ENCODE results near the gene RAET1L. TPM values are rescaled to one million over a fixed set of nuclear protein-coding genes. Genes with fewer than 3 reads are reported as not detected.

Gene RAET1L
- total and polyA plus RNA-seq, 2 of the 4 experiments (the other 2 are of a cell fraction) = not detected

DNA sequence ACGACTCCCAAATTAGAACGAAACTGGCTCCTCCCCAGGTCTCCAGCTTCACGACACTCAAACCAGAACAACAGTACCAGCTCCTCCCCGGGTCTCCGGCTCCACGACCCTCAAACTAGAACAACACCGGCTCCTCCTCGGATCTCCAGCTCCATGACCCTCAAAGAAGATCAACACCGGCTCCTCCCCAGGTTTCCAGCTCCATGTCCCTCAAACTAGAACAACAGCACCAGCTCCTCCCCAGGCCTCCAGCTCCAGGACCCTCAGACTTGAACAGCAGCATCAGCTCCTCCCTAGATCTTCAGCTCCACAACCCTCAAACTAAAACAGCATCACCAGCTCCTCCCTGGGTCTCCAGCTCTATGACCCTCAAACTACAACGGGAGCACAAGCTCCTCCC, 29.8 kb upstream of the RAET1L start:
- Histone ChIP-seq H3K23ac (ENCODE audit: low read depth, low read length) (no peak overlapping the region), H3K4me1 (ENCODE audit: control insufficient read depth, insufficient read depth, low read length) (no peaks in the 10 kb centered on the region), H4K5ac (ENCODE audit: low read depth, low read length) (no peak overlapping the region), H3K27ac (ENCODE audit: insufficient read depth, low read length) (no peak overlapping the region), H2BK120ac (ENCODE audit: low read depth, low read length) (no peak overlapping the region), H3K4ac (ENCODE audit: low read depth, low read length) (no peak overlapping the region), H2BK5ac (ENCODE audit: low read depth, low read length, poor library complexity, severe bottlenecking) (no peak overlapping the region), H4K20me1 (ENCODE audit: insufficient read depth, low read length) (no peaks in the 10 kb centered on the region), H4K8ac (ENCODE audit: low read depth in 2 of 2, low read length in 2 of 2) (no peak overlapping the region), H3K4me3 (ENCODE audit: insufficient read depth, low read depth, low read length) (no peak overlapping the region), H2AFZ (replicated peaks; ENCODE audit: low read length, poor library complexity) (no peak overlapping the region), H3K56ac (ENCODE audit: extremely low read depth, insufficient read depth, low read length) (no peak overlapping the region), H3K9me1 (ENCODE audit: insufficient read depth, low read length) (no peaks in the 10 kb centered on the region), H4K91ac (ENCODE audit: insufficient read depth, low read depth, low read length) (no peak overlapping the region), H3K79me1 (ENCODE audit: low read depth in 1 of 2, low read length in 2 of 2) (no peaks in the 10 kb centered on the region), H3K4me2 (ENCODE audit: low read depth, low read length) (no peak overlapping the region), H3K18ac (ENCODE audit: low read depth, low read length) (no peak overlapping the region), H2BK15ac (ENCODE audit: low read depth, low read length) (no peak overlapping the region), H2BK20ac (ENCODE audit: low read depth, low read length) (no peak overlapping the region), H3K9ac (ENCODE audit: low read depth, low read length) (no peak overlapping the region), H3K9me3 (ENCODE audit: control insufficient read depth, insufficient read depth, low read length) (no peaks in the 10 kb centered on the region), H2AK5ac (ENCODE audit: low read depth, low read length) (no peak overlapping the region), H2AK9ac (replicated peaks; ENCODE audit: low read depth, low read length, poor library complexity) (no peak overlapping the region), H3K14ac (replicated peaks; ENCODE audit: low read depth, low read length) (no peak overlapping the region), H3K36me3 (ENCODE audit: control insufficient read depth, insufficient read depth, low read length) (no peaks in the 10 kb centered on the region), H3K27me3 (ENCODE audit: control insufficient read depth, insufficient read depth, low read length) (peaks cover 46% of the 10 kb centered on the region)
- ATAC-seq (ENCODE audit: low read depth) (no peak), DNase-seq (no peak)
- intact Hi-C loops (cut with micrococcal nuclease) (no loop called here), in situ Hi-C loops (cut with MboI; ENCODE audit: low sequenced_read_pairs) (no loop called here), dilution Hi-C loops (cut with HindIII; ENCODE audit: low sequenced_read_pairs, unreplicated experiment) (no loop called here)
- 76% methylated on average over 10 of the region's 10 CpGs; no CpG with 5 or more reads in 1 of the 2 experiments for WGBS, 2 experiments (ENCODE audit: extremely low coverage in 2 of 2, insufficient read length in 1 of 2)
- TF ChIP-seq NFE2L2 (IDR thresholded peaks at IDR 0.05; ENCODE audit: low read depth, low read length) = no peak
- TF ChIP-seq CHD1 (IDR thresholded peaks at IDR 0.05; ENCODE audit: low read depth, low read length) = no peak
- TF ChIP-seq, protein P1, sequence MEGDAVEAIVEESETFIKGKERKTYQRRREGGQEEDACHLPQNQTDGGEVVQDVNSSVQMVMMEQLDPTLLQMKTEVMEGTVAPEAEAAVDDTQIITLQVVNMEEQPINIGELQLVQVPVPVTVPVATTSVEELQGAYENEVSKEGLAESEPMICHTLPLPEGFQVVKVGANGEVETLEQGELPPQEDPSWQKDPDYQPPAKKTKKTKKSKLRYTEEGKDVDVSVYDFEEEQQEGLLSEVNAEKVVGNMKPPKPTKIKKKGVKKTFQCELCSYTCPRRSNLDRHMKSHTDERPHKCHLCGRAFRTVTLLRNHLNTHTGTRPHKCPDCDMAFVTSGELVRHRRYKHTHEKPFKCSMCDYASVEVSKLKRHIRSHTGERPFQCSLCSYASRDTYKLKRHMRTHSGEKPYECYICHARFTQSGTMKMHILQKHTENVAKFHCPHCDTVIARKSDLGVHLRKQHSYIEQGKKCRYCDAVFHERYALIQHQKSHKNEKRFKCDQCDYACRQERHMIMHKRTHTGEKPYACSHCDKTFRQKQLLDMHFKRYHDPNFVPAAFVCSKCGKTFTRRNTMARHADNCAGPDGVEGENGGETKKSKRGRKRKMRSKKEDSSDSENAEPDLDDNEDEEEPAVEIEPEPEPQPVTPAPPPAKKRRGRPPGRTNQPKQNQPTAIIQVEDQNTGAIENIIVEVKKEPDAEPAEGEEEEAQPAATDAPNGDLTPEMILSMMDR (conservative IDR thresholded peaks at IDR 0.05; ENCODE audit: low read depth, low read length) = no peak
- TF ChIP-seq BHLHE40 (IDR thresholded peaks at IDR 0.05; ENCODE audit: low read depth, low read length) = no peak
- no peak for TF ChIP-seq MAFK (IDR thresholded peaks at IDR 0.05; ENCODE audit: low read depth, low read length)
- no peak for TF ChIP-seq RAD21 (IDR thresholded peaks at IDR 0.05; ENCODE audit: low read length)
- TF ChIP-seq, protein P2, sequence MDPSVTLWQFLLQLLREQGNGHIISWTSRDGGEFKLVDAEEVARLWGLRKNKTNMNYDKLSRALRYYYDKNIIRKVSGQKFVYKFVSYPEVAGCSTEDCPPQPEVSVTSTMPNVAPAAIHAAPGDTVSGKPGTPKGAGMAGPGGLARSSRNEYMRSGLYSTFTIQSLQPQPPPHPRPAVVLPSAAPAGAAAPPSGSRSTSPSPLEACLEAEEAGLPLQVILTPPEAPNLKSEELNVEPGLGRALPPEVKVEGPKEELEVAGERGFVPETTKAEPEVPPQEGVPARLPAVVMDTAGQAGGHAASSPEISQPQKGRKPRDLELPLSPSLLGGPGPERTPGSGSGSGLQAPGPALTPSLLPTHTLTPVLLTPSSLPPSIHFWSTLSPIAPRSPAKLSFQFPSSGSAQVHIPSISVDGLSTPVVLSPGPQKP (IDR thresholded peaks at IDR 0.05; ENCODE audit: borderline replicate concordance, low read depth, low read length) = no peak
- no peak for TF ChIP-seq FOS (IDR thresholded peaks at IDR 0.05; ENCODE audit: low read depth, low read length)
- TF ChIP-seq MAZ (IDR thresholded peaks at IDR 0.05; ENCODE audit: borderline replicate concordance, low read depth, low read length) = no peak
- TF ChIP-seq, protein P3, sequence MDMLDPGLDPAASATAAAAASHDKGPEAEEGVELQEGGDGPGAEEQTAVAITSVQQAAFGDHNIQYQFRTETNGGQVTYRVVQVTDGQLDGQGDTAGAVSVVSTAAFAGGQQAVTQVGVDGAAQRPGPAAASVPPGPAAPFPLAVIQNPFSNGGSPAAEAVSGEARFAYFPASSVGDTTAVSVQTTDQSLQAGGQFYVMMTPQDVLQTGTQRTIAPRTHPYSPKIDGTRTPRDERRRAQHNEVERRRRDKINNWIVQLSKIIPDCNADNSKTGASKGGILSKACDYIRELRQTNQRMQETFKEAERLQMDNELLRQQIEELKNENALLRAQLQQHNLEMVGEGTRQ (IDR thresholded peaks at IDR 0.05; ENCODE audit: low read depth, low read length) = no peak
- no peak for TF ChIP-seq RFX5 (IDR thresholded peaks at IDR 0.05; ENCODE audit: low read depth, low read length)
- TF ChIP-seq CEBPB (IDR thresholded peaks at IDR 0.05; ENCODE audit: low read depth, low read length) = no peak
- no peak for TF ChIP-seq SMC3 (IDR thresholded peaks at IDR 0.05; ENCODE audit: low read depth, low read length)
- TF ChIP-seq RCOR1 (IDR thresholded peaks at IDR 0.05; ENCODE audit: insufficient replicate concordance, low read length) = no peak
- no peak for TF ChIP-seq POLR2A (IDR thresholded peaks at IDR 0.05; ENCODE audit: low read depth, low read length)
- TF ChIP-seq MXI1 (IDR thresholded peaks at IDR 0.05; ENCODE audit: borderline replicate concordance, low read depth, low read length) = no peak
- ChIA-PET POLR2A (ENCODE audit: unreplicated experiment) (no interaction called here), CTCF (interaction anchor here (0.5 to 1.3 kb wide), 3 partner anchors 13 to 19 kb away, joined by 3 to 4 read pairs (median 3); partner anchors contain the start of gene ULBP3)
- no TSS peak for BruUV-seq (replicated peaks)

Measured in IMR-90 (cell line).